Uterus (tissue), 4 donors: Measurements from ENCODE around the gene WDR88. TPM values are rescaled to one million over a fixed set of nuclear protein-coding genes. Genes with fewer than 3 reads are reported as not detected.

Source experiments
- DNase-seq, 2 donors: peaks; one replicate each; pipeline ENCODE4 v3.0.0-alpha.2; 2019 to 2020
- H3K27ac ChIP-seq, 2 donors: fragments of 200-600 bp; sonication (generic); 1 replicate in 1 of 2; 2 replicates in 1 of 2; pipeline ENCODE4 v1.5.1; 2016 to 2018
- H3K27me3 ChIP-seq, 2 donors: fragments of 200-600 bp; sonication (generic); one replicate each; pipeline ENCODE4 v1.5.1; 2018 to 2019; ENCODE audit warnings: control low read depth in 1 of 2
- H3K36me3 ChIP-seq, 2 donors: fragments of 200-600 bp; sonication (generic); one replicate each; pipeline ENCODE4 v1.5.1; 2019; ENCODE audit warnings: control low read depth in 1 of 2
- H3K4me1 ChIP-seq, 2 donors: fragments of 200-600 bp; sonication (generic); one replicate each; pipeline ENCODE4 v1.5.1; 2018 to 2019; ENCODE audit warnings: control low read depth in 1 of 2
- H3K4me3 ChIP-seq, 2 donors: fragments of 200-600 bp; sonication (generic); 1 replicate in 1 of 2; 2 replicates in 1 of 2; pipeline ENCODE4 v1.5.1; 2018 to 2019; ENCODE audit warnings: mild to moderate bottlenecking in 1 of 2
- H3K9me3 ChIP-seq, 2 donors: fragments of 200-600 bp; sonication (generic); one replicate each; pipeline ENCODE4 v1.5.1; 2019; ENCODE audit warnings: control low read depth in 1 of 2
- CTCF ChIP-seq, 4 experiments: fragments of 200-600 bp in 2 of 4; fragments of 450-650 bp in 2 of 4; sonication (generic) in 2 of 4; IDR thresholded peaks; one replicate each; pipeline ENCODE4 v1.5.1; 2016 to 2019; ENCODE audit warnings: antibody characterized with exemption in 4 of 4, mild to moderate bottlenecking in 2 of 4, moderate library complexity in 1 of 4
- POLR2A ChIP-seq, 2 donors: fragments of 450-650 bp; IDR thresholded peaks; one replicate each; pipeline ENCODE4 v1.6.1; 2016; ENCODE audit warnings: antibody characterized with exemption in 2 of 2, mild to moderate bottlenecking in 1 of 2, moderate library complexity in 1 of 2
- intact Hi-C: fragments of 100-400 bp; cut with DNase I; formaldehyde crosslinking; loops from one replicate; pipeline ENCODE4 v1.15.1; 2023; ENCODE audit warnings: low total_unique reads
- total RNA-seq, 4 donors: library from RNA; depleted of rRNA in 3 of 4; stranded (reverse); fragments of >200 nt in 3 of 4; gene quantifications; one replicate each; pipeline versions ENCODE4 v1.1.0 to v1.2.4, GENCODE V29; 2014 to 2023
- donor health status: DM: yes; HTN: yes; CAD: no.

Gene WDR88
- total RNA-seq, 4 donors from 2014 or later: not detected

GRCh38 chr19:33100894-33101644 is 30.8 kb upstream of the WDR88 start:
- no peak overlapping the region for H3K4me3 ChIP-seq

GRCh38 chr19:33102893-33103292 is 29.0 kb upstream of the WDR88 start:
- Histone ChIP-seq H3K27me3 (no peaks in the 10 kb centered on the region), H3K4me1 (no peaks in the 10 kb centered on the region), H3K9me3 (no peaks in the 10 kb centered on the region), H3K4me3 (no peak overlapping the region), H3K36me3 (no peaks in the 10 kb centered on the region), H3K27ac (no peak overlapping the region)
- TF ChIP-seq CTCF (IDR thresholded peaks at IDR 0.05) (no peak), POLR2A (IDR thresholded peaks at IDR 0.05) (no peak)
- intact Hi-C loops: no loop called here
- DNase-seq: no peak

More at GRCh38 chr19:33100894-33101644, 30.8 kb upstream of the WDR88 start:
- Histone ChIP-seq H3K27me3 (no peaks in the 10 kb centered on the region), H3K27ac (no peak overlapping the region), H3K9me3 (no peaks in the 10 kb centered on the region), H3K4me1 (no peaks in the 10 kb centered on the region), H3K36me3 (no peaks in the 10 kb centered on the region)
- no peak for DNase-seq
- intact Hi-C loops: no loop called here
- no peak for TF ChIP-seq CTCF (IDR thresholded peaks at IDR 0.05)

GRCh38 chr19:33108161-33108560 is 23.8 kb upstream of the WDR88 start:
- intact Hi-C loops: no loop called here
- no peaks in the 10 kb centered on the region for H3K9me3 ChIP-seq
- no peak for DNase-seq
- H3K36me3 ChIP-seq: no peaks in the 10 kb centered on the region
- no peak overlapping the region for H3K4me3 ChIP-seq
- no peaks in the 10 kb centered on the region for H3K4me1 ChIP-seq
- no peaks in the 10 kb centered on the region for H3K27me3 ChIP-seq
- TF ChIP-seq CTCF (IDR thresholded peaks at IDR 0.05) (no peak), POLR2A (IDR thresholded peaks at IDR 0.05) (no peak)
- no peak overlapping the region for H3K27ac ChIP-seq

- no peak for DNase-seq
- Histone ChIP-seq H3K27ac (no peak overlapping the region), H3K4me3 (no peak overlapping the region), H3K36me3 (no peaks in the 10 kb centered on the region), H3K9me3 (no peaks in the 10 kb centered on the region), H3K4me1 (no peaks in the 10 kb centered on the region), H3K27me3 (no peaks in the 10 kb centered on the region)
- TF ChIP-seq CTCF (IDR thresholded peaks at IDR 0.05) (no peak), POLR2A (IDR thresholded peaks at IDR 0.05) (no peak)
- intact Hi-C loops: no loop called here
These were observed 21.6 kb upstream of the WDR88 start for GRCh38 chr19:33110137-33110910.

- H3K36me3 ChIP-seq: no peaks in the 10 kb centered on the region
- DNase-seq: no peak
These were observed 20.3 kb upstream of the WDR88 start for GRCh38 chr19:33111587-33111986.

More at GRCh38 chr19:33111587-33111986, 20.3 kb upstream of the WDR88 start:
- H3K27me3 ChIP-seq: no peaks in the 10 kb centered on the region
- H3K4me1 ChIP-seq: no peaks in the 10 kb centered on the region
- TF ChIP-seq POLR2A (IDR thresholded peaks at IDR 0.05): no peak
- TF ChIP-seq CTCF (IDR thresholded peaks at IDR 0.05): no peak
- intact Hi-C loops: no loop called here
- no peak overlapping the region for H3K4me3 ChIP-seq
- H3K27ac ChIP-seq: no peak overlapping the region
- H3K9me3 ChIP-seq: no peaks in the 10 kb centered on the region
